22Rv1 (cell line): ENCODE measurements around the gene BHLHE40.

ENCODE experiments used
- H3K27ac ChIP-seq: fragments of 450-650 bp; 2 replicates; pipeline ENCODE4 v1.5.1; 2017
- ZFX ChIP-seq: fragments of 450-650 bp; IDR thresholded peaks from 2 replicates; pipeline ENCODE4 v1.6.1; 2017; ENCODE audit warnings: antibody characterized with exemption, borderline replicate concordance
- TF ChIP-seq, protein P1 (sequence below): fragments of 450-650 bp; IDR thresholded peaks from 2 replicates; pipeline ENCODE4 v1.5.1; 2017; ENCODE audit warnings: mild to moderate bottlenecking

The BHLHE40 gene

DNA sequence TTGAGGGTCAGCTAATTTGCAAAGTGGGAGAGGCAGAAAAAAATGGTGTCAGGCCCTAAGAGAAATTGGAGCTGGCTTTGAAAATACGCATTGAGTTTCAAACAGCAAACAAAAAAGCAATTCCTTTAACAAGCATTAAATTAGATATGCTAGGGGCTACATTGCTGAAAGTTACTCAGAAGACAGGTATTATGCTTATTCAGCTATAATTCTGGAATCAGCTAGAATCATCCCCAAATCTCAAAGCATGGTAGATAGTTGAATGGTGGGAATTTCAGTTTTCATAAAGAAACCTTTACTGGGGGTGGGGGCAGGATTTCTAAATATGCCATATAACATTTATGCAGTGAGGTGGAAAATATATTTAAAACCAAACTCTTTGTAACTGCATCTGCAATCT is 50.5 kb downstream of the BHLHE40 start:
- no peak for TF ChIP-seq ZFX
- TF ChIP-seq, protein P1, sequence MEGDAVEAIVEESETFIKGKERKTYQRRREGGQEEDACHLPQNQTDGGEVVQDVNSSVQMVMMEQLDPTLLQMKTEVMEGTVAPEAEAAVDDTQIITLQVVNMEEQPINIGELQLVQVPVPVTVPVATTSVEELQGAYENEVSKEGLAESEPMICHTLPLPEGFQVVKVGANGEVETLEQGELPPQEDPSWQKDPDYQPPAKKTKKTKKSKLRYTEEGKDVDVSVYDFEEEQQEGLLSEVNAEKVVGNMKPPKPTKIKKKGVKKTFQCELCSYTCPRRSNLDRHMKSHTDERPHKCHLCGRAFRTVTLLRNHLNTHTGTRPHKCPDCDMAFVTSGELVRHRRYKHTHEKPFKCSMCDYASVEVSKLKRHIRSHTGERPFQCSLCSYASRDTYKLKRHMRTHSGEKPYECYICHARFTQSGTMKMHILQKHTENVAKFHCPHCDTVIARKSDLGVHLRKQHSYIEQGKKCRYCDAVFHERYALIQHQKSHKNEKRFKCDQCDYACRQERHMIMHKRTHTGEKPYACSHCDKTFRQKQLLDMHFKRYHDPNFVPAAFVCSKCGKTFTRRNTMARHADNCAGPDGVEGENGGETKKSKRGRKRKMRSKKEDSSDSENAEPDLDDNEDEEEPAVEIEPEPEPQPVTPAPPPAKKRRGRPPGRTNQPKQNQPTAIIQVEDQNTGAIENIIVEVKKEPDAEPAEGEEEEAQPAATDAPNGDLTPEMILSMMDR, result no peak
- H3K27ac ChIP-seq, result no peak overlapping the region

DNA sequence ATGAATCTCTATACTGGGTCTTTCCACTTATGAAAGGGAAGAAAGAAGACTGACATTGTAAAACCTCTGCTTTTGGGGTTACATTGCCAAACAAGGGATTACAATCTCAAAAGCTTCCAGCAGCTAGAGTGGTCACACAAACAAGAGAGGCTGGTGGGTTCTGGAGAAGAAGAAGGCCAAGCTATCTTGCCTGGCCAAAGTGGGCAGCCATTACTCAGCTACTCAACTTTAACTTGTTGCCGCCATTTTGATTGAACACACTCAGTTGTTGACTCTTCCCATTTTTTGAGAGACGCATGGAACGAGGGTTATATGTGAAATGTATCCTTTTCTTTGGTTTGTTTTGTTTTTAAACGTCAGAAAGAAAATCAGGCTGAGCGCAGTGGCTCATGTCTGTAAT is 50.9 kb downstream of the BHLHE40 start:
- H3K27ac ChIP-seq, result no peak overlapping the region
- TF ChIP-seq, protein P1, result no peak
- TF ChIP-seq ZFX, result no peak

DNA sequence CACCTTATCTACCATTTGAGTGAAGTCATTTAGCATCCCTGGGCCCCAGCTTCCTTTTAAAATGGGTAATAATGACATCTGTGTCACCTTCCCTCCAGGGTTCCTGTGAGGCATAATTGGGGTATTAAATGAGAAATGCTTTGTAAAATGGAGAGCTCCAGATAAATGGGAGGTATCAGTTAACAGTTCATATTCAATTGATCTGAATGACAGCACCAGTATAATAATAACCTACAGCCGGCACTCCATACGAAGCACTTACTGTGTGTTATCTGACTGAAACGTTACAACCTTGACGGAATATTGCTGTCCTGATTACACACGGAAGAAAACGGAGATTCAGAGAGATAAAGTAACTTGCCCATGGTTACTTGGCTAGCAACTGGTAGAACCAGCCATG is 53.6 kb downstream of the BHLHE40 start:
- H3K27ac ChIP-seq, result no peak overlapping the region
- no peak for TF ChIP-seq ZFX
- TF ChIP-seq, protein P1, result no peak
